ENCODE results near the gene SFXN5.
"Not testable (repeated sequence)": the region's sequence is repeated elsewhere in the genome, so short reads cannot be mapped to it uniquely, and the experiment has no call there.

The SFXN5 gene

DNA sequence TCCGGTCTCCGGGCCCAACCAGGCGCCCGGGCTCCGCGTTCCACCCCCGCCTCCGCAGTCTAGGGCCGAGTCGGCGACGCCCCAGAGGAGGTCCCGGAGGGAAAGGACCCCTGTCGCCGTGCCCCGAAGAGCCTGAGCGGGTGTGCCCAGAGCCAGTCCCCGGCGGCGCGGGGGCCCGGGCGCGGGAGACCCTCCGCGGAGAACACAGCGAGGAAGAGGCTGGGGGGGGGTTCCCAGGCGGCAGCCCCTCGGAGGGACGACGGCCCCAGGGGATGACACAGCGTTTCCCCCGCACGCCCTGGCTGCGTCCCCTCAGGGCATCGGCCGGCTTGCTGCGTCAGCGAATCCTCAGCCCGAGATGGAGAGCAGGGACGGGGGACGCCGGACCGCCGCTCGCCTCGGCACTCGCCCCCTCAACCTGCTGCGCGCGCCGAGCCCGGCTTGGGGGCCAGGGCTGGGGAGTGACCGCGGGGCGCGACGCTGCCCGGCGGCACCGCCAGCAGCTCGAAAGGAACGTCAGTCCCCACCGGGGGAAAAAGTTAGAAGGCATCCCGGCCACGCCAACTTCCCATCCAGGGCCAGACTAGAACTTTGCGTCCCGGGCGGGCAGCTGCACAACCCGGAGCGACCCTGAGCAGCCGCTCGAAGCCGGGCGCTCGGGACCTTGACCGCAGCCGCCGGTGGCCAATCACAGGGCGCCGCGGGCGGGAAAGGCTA lies 711 bp downstream of the SFXN5 start:
- peak; percentile 49 for DNase-seq (ENCODE audit: extremely low spot score)
- TF ChIP-seq FOXK2 (IDR thresholded peaks at IDR 0.05) (no peak), HDGF (IDR thresholded peaks at IDR 0.05; ENCODE audit: borderline replicate concordance) (no peak), L3MBTL2 (conservative IDR thresholded peaks at IDR 0.05) (0 out of 2 replicates have a peak, but pooled peaks have one; percentile 33)
- ChIA-PET POLR2A (interaction anchor here (0.7 to 1.3 kb wide), 7 partner anchors 8 to 183 kb away, joined by 3 to 5 read pairs (median 4); partner anchors contain the start of genes RAB11FIP5 and SPR), CTCF (interaction anchor here (0.6 to 1.0 kb wide), 2 partner anchors 107 to 323 kb away, joined by 4 to 5 read pairs; no protein-coding TSS in a partner anchor)

DNA sequence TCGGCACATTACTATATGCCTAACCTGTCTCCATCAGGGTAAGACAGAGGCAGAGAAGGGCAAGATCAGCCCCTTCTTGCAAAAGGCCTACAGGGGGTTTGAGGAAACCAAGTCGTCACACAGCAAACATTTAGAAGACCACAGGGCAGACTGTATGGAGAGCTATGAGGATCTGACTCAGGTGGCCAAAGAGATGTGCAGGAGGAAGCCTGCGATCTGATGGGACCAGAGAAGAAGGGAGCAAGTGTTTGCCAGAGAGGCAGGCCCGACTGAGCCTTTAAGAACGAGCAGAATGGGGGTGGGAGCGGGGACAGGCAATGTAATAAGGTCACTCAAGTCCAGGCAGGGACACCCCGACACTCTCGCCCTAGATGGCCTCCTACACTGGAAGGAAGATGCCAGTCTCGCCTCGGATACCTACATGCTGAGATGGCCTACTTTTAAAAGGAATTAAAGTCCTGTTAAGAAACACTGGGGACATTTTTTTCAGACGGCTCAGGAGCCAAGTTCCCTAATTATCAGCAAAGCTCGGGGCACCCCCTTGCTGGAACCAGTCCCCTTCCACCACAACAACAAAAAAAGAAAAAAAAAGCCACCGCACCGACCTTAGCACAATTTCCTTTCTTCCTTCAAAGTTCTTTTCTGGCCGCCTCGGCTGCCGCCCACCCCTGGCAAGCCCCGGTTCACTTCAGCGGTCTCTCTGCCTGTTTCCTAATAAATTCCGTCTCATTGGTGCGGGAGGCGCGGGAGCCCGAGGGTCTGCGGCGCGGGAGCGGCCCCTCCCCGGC lies 1.5 kb downstream of the SFXN5 start:
- CTCF ChIA-PET, result no interaction called here
- POLR2A ChIA-PET, result interaction anchor here (0.8 kb wide), 1 partner anchor 82 kb away, joined by 3 read pairs; no protein-coding TSS in a partner anchor
- TF ChIP-seq ARNT (IDR thresholded peaks at IDR 0.05), result no peak
- TF ChIP-seq ELF4 (IDR thresholded peaks at IDR 0.05), result no peak
- TF ChIP-seq FOXK2 (IDR thresholded peaks at IDR 0.05), result no peak
- no peak for TF ChIP-seq LEF1 (IDR thresholded peaks at IDR 0.05; ENCODE audit: borderline replicate concordance)
- no peak for TF ChIP-seq SP1 (IDR thresholded peaks at IDR 0.05)
- TF ChIP-seq SUZ12 (IDR thresholded peaks at IDR 0.05), result no peak
- TF ChIP-seq L3MBTL2 (conservative IDR thresholded peaks at IDR 0.05), result no peak
- no peak for TF ChIP-seq ZNF384 (IDR thresholded peaks at IDR 0.05)
- no peak for TF ChIP-seq BHLHE40 (IDR thresholded peaks at IDR 0.05; ENCODE audit: borderline replicate concordance)
- TF ChIP-seq, protein P1, sequence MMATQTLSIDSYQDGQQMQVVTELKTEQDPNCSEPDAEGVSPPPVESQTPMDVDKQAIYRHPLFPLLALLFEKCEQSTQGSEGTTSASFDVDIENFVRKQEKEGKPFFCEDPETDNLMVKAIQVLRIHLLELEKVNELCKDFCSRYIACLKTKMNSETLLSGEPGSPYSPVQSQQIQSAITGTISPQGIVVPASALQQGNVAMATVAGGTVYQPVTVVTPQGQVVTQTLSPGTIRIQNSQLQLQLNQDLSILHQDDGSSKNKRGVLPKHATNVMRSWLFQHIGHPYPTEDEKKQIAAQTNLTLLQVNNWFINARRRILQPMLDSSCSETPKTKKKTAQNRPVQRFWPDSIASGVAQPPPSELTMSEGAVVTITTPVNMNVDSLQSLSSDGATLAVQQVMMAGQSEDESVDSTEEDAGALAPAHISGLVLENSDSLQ (IDR thresholded peaks at IDR 0.05), result no peak
- TF ChIP-seq CTBP1 (IDR thresholded peaks at IDR 0.05; ENCODE audit: borderline replicate concordance), result no peak
- TF ChIP-seq NFRKB (IDR thresholded peaks at IDR 0.05), result no peak
- no peak for TF ChIP-seq HDGF (IDR thresholded peaks at IDR 0.05; ENCODE audit: borderline replicate concordance)
- DNase-seq (ENCODE audit: extremely low spot score), result no peak

DNA sequence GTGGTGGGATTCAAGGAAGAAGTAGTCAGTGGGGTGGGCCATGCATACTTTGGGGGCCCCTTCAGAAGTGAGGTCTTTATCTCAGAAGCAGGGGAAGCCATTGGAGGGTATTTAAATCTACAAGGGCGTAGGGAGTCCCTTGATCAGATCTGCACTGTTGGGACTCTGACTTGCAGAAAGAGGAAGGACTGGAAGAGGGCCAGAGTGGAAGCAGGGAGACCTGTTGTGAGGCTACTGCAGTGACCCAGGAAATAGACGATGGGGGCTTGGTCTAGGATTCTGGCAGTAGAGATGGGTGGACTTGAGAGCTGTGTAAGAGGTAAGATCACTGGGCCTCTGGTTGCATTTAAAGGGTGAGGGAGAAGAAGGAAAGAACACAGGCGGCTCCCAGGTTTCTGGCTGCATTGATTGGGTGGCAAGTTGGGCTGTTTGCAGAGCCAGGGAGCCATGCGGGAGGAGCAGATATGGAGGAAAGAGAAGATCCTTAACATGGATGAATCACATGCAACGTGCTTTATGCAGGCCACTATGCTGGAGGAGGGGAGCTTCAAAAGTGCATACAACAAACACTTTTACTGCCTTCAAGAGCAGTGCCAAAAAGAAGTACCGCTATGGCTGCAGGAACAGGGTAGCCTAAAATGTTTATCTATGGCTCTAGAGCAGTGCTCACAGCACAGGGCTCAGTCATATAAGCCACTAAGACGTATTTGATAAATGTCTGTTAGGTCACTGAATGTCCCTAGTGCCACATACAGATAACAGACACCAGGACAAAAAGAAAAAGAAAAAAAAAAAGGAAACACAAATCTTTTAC lies 2.3 kb downstream of the SFXN5 start:
- CTCF ChIA-PET, result no interaction called here
- no peak for DNase-seq (ENCODE audit: extremely low spot score)
- POLR2A ChIA-PET, result interaction anchor here (0.8 kb wide), 1 partner anchor 81 kb away, joined by 3 read pairs; no protein-coding TSS in a partner anchor
- TF ChIP-seq LEF1 (IDR thresholded peaks at IDR 0.05; ENCODE audit: borderline replicate concordance), result no peak
- TF ChIP-seq ZNF384 (IDR thresholded peaks at IDR 0.05), result no peak
- TF ChIP-seq TARDBP (IDR thresholded peaks at IDR 0.05), result no peak
- TF ChIP-seq, protein P1 (IDR thresholded peaks at IDR 0.05), result no peak
- TF ChIP-seq ARNT (IDR thresholded peaks at IDR 0.05), result no peak
- no peak for TF ChIP-seq ELF4 (IDR thresholded peaks at IDR 0.05)
- TF ChIP-seq BHLHE40 (IDR thresholded peaks at IDR 0.05; ENCODE audit: borderline replicate concordance), result no peak
- no peak for TF ChIP-seq SP1 (IDR thresholded peaks at IDR 0.05)
- no peak for TF ChIP-seq CTBP1 (IDR thresholded peaks at IDR 0.05; ENCODE audit: borderline replicate concordance)
- no peak for TF ChIP-seq L3MBTL2 (conservative IDR thresholded peaks at IDR 0.05)
- no peak for TF ChIP-seq FOXM1 (IDR thresholded peaks at IDR 0.05; ENCODE audit: borderline replicate concordance)
- no peak for TF ChIP-seq FOXK2 (IDR thresholded peaks at IDR 0.05)
- TF ChIP-seq SUZ12 (IDR thresholded peaks at IDR 0.05), result no peak
- no peak for TF ChIP-seq FOXA1 (IDR thresholded peaks at IDR 0.05)
- TF ChIP-seq HDGF (IDR thresholded peaks at IDR 0.05; ENCODE audit: borderline replicate concordance), result no peak
- no peak for TF ChIP-seq NFRKB (IDR thresholded peaks at IDR 0.05)

DNA sequence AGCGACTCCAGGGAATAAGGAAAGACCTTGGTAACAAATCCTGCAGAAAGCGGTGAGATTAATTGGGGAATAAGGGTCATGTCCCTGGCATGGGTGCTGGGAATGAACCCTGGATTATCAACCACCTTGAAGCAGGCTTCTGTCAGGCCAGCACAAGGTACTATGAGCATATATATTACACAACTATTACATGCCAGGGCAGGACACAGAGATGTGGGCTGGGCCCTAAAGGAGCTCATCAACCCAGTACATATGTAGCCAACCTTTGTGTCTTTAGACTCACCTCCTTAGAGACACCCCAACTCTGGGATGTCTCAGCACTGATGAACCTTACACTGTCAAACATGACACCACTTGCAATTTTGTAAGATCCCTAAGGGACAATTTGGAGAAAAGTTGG lies 3.4 kb downstream of the SFXN5 start:
- CTCF ChIA-PET, result interaction anchor here (0.6 kb wide), 1 partner anchor 966 kb away, joined by 4 read pairs; no protein-coding TSS in a partner anchor
- TF ChIP-seq ARNT (IDR thresholded peaks at IDR 0.05) (no peak), FOXK2 (IDR thresholded peaks at IDR 0.05) (no peak), FOXM1 (IDR thresholded peaks at IDR 0.05; ENCODE audit: borderline replicate concordance) (no peak), HDGF (IDR thresholded peaks at IDR 0.05; ENCODE audit: borderline replicate concordance) (no peak), LEF1 (IDR thresholded peaks at IDR 0.05; ENCODE audit: borderline replicate concordance) (no peak), FOXA1 (IDR thresholded peaks at IDR 0.05) (no peak), ELF4 (IDR thresholded peaks at IDR 0.05) (no peak), SP1 (IDR thresholded peaks at IDR 0.05) (no peak), ZNF384 (IDR thresholded peaks at IDR 0.05) (no peak), TARDBP (IDR thresholded peaks at IDR 0.05) (no peak), BHLHE40 (IDR thresholded peaks at IDR 0.05; ENCODE audit: borderline replicate concordance) (no peak)
- TF ChIP-seq, protein P1 (IDR thresholded peaks at IDR 0.05), result no peak
- DNase-seq (ENCODE audit: extremely low spot score), result no peak
- POLR2A ChIA-PET, result no interaction called here

DNA sequence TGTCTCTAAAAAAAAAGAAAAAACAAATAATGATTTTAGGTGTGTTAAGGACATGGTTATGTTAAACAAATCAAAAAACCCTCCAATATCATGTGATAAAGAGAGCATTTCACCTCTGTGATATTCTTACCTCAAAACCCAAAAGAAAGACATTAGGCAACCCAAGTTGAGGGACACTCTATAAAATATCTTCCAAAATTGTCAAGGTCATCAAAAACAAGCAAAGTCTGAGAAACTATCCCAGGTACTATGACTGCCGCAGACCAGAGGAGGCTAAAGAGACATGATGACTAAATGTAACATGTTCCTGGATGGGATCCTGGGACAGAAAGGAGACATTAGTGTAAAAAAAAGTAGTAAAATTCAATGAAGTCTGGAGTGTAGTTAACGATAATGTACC lies 4.5 kb downstream of the SFXN5 start:
- POLR2A ChIA-PET, result no interaction called here
- DNase-seq (ENCODE audit: extremely low spot score), result no peak
- CTCF ChIA-PET, result no interaction called here
- no peak for TF ChIP-seq CTBP1 (IDR thresholded peaks at IDR 0.05; ENCODE audit: borderline replicate concordance)
- no peak for TF ChIP-seq FOXM1 (IDR thresholded peaks at IDR 0.05; ENCODE audit: borderline replicate concordance)
- no peak for TF ChIP-seq SUZ12 (IDR thresholded peaks at IDR 0.05)
- TF ChIP-seq, protein P1 (IDR thresholded peaks at IDR 0.05), result no peak
- no peak for TF ChIP-seq LEF1 (IDR thresholded peaks at IDR 0.05; ENCODE audit: borderline replicate concordance)

DNA sequence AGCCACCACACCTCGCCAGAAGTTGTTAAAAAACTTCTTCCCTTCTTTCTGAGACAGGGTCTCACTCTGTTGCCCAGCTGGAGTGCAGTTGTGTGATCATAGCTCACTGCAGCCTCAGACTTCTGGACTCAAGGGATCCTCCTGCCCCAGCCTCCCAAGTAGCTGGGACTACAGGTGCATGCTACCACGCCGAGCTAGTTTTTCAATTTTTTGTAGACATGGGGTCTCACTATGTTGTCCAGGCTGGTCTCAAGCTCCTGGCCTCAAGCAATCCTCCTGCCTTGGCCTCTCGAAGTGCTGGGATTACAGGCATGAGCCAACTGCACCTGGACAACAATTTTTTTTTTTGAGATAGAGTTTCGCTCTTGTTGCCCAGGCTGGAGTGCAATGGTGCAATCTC lies 6.4 kb downstream of the SFXN5 start:
- CTCF ChIA-PET, result interaction anchor here (0.7 kb wide), 1 partner anchor 91 kb away, joined by 3 read pairs; no protein-coding TSS in a partner anchor
- POLR2A ChIA-PET, result not testable (repeated sequence)

More for the DNA sequence above, 6.4 kb downstream of the SFXN5 start:
- DNase-seq (ENCODE audit: extremely low spot score), result not testable (repeated sequence)
